Renal cortical epithelial cell (primary cell): Measurements from ENCODE around the gene TCF3. TPM values are rescaled to one million over a fixed set of nuclear protein-coding genes. Genes with fewer than 3 reads are reported as not detected.

Experiments used
- DNase-seq: peaks from one replicate; pipeline ENCODE4 v3.0.0-alpha.2; 2011; ENCODE audit warnings: low read depth
- total RNA-seq: library from RNA; depleted of rRNA; stranded (reverse); fragments of >200 nt; gene quantifications from 2 replicates; pipeline ENCODE4 v1.2.3, GENCODE V29; 2014

Gene TCF3
- total RNA-seq, 1 donor from 2014 or later, result 102 TPM

DNA sequence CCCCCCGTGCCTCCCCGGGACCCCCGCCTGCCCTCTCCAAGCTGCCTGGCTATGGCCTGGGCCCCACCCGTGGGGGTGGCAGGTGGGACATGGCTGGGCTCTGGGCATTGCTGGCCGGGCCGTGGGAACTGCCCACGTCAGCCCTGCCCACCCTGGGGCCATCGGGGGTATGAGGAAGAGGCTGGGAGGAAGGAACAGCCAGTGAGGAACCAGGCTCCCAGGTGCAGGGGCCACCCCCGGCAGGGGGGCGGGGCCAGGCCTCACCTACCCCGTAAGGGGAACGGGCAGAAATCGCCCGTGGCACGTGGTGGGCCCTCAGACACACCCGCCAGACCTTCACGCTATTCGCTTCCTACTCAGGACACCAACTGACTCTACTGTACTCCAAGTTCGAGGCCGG is 22.4 kb downstream of the TCF3 start:
- DNase-seq, result no peak

DNA sequence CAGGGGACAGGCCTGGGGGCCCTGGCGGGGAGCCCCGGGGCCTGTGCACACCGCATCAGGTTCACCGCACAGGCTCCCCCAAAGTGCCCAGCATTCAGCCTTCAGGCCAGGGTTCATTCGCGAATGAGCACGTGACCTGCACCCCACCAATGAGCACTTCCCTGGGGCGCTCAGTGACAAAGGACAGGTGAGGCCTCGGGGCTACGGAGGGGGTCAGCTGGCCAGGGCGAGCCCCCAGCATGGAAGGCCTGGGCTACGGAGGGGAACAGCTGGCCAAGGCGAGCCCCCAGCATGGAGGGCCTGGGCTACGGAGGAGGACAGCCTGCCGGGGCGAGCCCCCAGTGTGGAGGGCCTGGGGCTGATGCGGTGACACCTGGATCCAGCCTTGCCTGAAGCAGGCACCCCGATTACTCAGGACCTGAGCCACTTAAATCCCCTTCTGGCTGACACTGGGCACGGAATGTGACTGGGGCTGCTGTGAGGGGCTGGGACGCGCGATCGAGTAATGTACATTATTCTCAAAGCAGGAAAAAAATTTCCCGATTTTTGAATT is 23.1 kb downstream of the TCF3 start:
- no peak for DNase-seq

DNA sequence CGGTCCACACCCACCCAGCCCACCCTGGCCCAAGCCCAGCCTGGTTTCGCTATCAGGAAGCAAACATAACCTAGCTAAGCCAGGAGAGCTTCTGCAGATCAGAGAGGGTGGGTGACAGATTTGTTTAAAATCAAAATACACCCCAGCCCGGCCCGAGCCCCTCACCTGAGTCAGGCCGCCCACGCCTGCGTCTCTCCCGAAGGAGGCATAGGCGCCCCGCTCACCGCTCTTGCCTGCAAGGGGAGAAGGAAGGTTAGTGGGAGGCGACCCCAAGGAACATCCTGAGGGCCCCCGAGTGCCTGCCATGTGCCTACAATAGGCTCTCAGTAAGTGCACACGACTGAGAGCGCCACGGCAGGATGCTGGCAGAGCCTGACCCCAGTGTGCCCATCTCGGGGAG is 25.2 kb downstream of the TCF3 start:
- no peak for DNase-seq

DNA sequence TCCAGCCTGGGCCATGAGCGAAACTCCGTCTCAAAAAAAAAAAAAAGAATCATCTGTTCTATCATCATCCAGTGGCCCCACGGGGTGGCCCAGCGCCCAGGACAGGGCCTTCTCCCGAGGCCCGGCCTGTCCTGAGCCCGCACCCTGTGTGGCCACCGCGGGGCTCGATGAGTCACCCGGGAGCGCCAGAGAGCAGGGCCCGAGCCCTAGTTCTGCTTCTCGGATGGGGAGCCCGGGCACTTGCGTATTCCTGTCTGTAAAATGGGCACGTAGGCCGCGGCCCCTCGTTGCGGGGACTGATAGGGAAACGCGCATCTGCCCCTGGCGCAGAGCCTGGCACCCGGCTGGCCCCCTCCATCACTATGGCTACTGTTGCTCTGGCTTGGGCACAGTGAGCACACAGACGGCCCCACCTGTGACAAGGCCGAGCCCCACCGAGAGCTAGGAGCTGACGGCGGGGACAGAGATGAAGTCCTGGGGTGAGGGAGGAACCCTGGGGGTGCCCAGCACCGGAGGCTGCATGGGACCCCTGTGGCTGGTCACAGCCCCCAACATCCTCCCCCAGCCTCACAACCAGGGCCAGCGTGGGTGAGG is 25.9 kb downstream of the TCF3 start:
- no peak for DNase-seq

DNA sequence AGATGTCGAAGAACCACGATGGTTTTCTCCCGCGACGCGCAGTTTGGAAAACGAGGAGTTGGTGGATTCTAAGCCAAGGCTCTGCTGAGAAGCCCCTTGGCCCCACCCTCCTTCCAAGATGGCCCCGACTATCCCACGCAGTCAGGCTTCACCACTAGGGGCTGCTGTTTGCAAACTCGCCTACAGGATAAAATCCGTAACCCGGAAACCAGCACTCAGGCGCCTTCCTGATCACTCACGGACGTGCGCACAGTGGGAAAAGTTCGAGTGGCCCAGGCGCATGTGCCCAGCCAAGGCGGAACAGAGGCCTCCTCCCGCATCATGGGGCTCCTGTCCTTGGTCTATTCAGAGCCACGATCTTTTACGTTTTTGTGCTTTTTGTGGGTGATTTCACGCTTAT is 28.0 kb downstream of the TCF3 start:
- peak; percentile 15 for DNase-seq

DNA sequence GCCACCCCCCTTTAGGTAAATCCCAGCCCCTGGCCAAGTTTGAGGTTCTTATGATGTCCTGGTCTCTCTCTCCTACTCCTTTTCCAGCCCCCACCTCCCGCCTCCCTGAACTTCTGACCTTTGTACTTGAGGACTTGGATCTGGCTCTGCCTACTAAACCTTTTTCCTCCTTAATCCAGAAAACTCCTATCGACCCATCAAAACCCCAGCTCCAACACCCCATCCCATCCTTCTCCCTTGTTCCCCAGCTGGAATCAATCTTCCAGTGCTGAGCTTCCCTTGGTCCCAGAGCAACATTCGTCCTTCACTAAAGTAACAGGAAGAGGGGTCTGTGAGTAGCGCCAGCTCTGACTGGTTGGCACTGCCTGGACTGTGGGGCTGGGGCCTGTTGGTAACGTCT is 29.9 kb downstream of the TCF3 start:
- no peak for DNase-seq

DNA sequence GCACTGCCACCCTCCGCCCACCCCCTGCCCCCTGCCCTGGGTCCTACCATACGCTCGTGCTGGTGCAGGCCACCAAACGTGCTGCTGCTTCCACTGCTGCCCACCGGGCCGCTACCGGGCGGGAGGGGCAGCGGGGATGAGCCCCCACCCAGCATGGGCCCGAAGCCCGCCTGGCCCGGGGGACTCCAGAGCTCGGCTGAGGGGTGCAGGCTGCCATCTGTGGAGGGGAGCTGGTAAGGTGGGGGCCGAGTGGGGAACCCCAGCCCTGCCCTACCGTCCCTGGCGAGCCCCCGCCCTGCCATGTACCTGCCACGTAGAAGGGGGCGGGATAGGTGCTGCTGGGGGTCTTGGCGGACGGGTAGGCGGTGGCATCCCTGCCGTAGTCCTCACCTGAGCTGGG is 30.4 kb downstream of the TCF3 start:
- DNase-seq, result no peak

DNA sequence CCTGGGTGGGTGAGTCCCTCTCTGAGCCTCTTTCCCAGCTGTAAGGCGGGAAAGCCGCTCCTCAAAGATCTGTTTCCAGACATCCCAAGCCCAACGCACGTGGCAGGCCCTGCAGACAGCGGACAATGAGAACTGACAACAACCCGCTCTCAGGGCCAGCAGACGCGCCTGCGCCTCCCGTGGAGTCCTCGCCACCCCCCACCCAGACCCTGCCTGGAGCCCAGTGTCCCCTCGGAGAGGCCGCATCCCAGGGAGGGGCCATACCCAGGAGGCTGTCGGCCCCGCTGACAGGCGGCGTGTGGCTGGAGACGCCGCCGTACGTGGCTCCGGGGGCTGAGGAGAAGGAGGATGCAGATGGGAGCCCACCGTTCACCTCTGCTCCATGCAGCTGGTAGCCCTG is 30.8 kb downstream of the TCF3 start:
- DNase-seq, result no peak

DNA sequence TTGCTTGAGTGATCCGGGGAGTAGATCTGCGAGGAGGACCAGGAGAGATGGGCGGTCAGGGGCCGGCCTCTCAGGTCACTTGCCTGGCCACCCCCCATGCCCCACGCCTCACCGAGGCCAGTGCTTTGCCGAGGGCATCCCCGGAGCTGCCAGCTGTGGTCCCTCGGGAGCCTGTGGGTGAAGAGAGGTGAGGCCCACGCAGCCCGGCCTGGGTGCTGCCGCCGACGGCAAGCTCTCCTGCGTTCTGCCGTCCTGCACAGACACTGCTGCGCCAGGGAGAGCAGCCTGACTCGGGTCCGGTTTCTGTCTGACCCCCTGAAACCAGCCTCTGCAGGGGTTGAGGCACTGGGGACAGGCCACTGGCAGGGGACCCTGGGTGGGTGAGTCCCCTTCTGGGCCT is 31.4 kb downstream of the TCF3 start:
- no peak for DNase-seq

DNA sequence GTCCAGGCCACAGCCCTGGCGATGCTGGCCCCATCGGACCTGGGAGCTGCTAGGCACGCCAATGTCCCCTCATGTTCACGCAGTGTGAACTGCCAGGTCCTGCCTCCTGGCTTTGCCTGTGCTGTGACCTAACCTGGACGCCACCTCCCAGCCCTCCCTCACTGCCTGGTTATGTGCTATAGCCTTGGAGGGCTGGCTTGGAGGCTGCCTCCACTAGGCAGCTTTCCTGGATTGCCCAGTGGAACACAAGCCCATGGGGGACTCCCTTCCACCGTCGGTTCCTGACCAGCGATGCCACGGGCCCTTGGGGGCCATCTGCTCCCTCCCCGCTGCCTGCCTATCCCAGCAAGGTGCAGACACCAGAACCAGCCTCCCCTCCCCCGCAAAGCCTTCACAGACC is 31.9 kb downstream of the TCF3 start:
- DNase-seq, result no peak

DNA sequence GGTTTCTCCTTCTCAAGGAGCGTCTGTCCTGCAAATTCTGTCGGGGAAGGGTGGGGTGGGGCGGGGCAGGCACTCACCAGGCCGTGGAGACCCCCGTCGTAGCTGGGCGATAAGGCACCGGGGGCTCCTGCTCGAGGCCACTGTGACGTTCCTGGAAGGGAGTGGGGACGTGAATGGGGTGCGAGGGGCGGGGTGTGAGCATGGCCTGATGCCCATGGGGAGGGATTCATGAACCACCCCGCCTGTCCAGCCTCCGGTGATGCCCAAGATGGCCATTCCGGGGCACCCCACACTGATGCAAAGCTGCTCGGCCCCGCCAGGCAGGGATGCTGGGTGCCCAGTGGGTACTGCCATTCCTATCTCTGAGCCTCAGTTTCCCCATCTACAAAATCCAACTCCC is 32.7 kb downstream of the TCF3 start:
- no peak for DNase-seq

DNA sequence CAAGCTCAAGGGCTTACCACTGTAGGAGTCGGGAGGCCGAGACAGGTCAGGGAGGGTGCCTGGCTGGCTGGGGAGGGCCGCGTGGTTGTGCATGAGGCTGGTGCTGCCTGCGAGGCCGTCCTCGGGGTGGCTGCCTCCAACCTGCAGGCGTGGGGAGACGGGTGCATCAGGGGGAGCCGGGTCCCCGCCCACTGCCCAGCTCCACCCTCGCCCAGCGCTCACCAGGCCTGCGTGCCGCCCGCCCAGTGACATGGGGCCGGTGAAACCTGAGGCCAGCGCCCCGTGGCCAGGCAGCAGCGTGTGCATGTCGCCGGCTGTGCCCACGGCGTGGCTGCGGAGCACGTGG is 33.3 kb downstream of the TCF3 start:
- no peak for DNase-seq

DNA sequence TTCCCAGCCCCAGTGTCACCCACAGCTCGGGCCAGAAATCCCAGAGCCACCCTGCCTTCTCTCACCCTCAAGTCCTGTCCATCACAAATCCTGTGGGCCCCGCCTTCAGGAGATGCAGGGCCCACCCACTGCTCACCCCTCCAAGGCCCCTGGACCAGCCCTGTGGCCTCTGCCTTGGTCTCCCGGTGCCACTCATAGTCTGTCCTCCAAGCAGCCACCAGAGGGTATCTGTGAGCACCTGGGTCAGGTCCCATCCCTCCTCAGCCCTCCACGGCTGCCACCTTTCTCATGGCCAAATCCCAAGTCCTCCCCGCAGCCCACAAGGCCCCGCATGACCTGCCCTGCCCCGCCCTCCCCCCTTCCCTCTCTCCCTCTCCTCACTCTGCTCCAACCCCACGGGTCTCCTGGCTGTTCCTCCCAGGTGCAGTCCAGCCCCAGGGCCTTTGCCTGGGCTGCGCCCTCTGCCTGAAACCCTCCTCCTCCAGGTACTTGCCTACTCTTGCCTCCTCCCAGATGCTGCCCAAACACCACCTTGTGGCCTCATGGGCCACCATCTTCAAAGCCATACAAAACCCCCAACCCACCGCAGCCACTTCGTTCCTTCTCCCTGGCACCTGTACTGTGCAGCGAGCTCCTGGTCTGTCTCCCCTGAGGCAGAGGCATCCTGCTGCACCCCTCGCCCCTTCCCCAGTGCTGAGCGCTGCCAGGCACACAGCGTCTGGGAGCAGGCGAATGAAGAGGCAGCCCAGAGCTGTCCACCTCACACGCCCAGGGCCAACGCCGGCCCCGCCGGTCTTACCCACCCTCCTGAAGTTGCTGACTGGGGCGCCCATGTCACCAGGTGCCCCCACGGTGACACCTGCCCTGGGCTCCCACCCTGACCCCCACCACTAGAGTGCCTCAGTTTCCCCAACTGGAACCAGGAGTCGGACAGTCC is 34.0 kb downstream of the TCF3 start:
- DNase-seq, result peak; percentile 11

DNA sequence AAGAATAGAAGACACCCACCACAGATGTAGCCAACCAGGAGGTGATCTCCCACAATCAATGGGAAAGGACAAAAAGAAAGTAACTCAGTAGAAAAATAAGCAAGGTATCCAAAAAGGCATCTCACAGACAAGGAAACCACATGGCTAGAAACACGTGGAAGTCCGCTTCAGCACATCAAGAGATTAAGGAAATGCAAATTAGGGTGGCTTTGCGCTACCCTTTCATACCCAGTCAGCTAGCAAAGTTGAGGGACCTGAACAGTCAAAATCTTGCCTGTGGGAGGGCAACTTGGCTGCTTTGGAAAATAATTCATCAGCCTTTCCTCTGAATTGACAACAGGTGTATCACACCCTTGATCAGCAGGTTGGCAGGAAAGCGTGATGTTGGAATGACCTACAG is 35.5 kb downstream of the TCF3 start:
- no peak for DNase-seq

DNA sequence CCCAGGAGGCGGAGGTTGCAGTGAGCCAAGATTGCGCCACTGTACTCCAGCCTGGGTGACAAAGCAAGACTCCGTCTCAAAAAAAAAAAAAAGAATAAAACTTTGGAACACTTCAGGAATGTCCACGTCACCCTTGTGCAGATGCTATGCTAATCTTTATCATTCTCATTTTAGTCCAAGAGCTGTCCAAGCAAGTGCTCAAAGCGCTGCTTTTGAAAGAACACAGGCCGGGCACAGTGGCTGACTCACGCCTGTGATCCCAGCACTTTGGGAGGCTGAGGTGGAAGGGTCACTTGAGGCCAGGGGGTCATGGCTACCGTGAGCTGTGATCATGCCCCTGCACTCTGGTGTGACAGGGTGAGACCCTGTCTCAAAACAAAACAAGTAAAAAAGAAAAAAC is 36.0 kb downstream of the TCF3 start:
- no peak for DNase-seq

DNA sequence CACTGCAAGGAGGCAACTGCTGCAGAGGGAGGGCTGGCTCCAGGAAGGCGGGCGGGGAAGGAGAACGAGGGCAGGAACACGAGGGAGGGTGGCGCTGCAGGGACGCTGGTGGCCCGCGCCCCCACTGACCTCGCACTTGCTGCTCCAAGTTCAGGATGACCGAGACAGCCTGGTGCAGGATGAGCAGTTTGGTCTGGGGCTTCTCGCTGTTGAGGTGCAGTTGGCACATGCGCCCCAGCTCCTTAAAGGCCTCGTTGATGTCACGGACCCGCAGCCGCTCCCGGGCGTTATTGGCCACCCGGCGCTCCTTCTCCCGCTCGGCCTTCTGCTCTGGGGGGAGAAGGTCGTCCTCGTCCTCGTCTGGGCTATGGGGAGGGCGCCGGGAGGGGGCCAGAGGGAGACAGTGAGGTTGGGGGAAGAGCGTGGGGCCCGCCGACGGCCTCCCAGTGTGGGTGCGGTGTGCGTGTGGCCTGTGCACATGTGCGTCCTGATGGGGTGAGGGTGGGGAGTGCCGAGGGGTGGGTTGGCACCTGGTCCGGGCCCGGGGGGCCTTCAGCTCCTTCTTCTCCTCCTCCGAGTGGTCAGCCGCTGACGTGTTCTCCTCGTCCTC is 37.2 kb downstream of the TCF3 start:
- no peak for DNase-seq

DNA sequence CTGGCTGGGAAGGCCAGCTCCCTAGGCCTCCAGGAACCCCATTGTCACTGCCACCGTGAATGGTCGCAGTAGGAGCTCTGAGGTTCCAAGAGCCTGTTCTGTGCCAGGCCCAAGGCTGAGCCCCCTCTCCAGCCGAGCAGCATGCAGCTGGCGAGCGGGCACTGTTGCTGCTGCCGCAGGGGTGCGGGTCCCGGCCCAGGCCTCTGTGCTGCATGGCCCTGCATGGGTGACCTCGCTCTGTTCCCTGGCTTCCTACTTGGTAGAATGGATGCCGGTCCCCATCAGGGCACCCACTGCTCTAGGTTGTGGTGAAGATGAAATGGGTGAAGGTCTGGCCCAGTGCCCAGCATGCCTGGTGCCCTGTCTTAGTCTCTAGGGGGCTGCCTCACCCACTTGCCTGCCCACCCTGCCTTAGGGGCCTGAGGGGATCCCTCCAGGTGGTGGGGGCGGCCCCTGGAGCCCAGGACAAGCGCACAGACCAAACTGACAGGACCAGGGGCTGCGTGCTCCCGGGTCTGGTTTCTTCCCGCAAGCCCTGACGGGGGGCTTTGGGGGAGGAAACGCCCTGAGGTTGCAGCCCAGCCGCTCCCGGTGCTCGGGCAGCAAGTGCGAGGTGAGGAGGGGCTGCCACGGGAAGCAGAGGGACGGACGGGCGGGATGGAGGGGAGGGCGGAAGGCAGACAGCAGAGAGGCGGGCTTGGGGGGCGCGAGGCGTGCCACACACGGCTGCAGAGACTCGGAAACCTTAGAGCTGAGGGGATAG is 38.4 kb downstream of the TCF3 start:
- no peak for DNase-seq

DNA sequence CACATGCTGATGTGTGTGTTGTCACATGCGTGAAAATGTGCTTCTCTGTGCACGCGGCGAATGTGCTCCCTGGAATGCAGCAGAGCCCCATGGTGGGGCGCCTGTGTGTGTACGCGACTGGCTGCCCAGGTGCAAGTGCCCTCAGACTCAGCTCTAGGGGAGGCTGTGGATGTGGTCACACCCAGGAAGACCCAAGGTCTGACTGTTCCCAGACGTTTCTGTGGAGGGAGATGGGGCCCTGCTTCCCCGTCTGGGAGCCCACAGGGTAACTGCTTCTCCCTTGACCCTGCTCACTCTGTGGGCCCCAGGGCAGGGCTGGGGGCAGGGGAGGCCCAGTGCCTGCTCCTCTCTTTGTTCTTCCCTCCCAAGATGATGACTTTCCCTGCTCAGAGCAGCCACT is 39.3 kb downstream of the TCF3 start:
- DNase-seq, result no peak

DNA sequence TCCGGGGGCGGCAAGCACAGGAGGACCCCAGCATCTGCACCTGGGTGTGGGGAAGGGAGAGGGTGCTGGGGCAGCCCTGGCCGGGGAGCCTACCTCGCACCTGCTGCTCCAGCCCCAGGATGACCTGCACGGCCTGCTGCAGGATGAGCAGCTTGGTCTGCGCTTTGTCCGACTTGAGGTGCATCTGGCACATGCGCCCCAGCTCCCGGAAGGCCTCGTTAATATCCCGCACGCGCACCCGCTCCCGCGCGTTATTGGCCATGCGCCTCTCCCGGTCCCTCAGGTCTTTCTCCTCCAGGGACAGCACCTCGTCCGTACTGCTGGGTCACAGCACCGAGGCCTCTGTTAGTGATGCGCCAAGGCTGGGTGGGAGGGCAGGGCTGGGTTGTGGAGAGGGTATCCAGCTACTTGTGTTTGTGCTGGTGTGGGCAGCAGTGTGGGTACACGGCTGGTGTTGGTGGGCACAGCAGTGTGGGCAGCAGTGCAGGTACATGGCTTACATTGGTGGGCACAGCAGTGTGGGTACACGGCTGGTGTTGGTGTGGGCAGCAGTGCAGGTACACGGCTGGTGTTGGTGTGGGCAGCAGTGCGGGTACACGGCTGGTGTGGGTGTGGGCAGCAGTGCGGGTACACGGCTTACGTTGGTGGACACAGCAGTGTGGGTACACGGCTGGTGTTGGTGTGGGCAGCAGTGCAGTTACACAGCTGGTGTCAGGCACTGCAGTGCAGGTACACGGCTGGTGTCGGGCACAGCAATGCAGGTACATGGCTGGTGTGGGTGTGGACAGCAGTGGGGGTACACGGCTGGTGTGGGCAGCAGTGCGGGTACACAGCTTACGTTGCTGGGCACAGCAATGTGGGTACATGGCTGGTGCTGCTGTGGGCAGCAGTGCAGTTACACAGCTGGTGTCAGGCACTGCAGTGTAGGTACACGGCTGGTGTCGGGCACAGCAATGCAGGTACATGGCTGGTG is 40.0 kb downstream of the TCF3 start:
- no peak for DNase-seq

DNA sequence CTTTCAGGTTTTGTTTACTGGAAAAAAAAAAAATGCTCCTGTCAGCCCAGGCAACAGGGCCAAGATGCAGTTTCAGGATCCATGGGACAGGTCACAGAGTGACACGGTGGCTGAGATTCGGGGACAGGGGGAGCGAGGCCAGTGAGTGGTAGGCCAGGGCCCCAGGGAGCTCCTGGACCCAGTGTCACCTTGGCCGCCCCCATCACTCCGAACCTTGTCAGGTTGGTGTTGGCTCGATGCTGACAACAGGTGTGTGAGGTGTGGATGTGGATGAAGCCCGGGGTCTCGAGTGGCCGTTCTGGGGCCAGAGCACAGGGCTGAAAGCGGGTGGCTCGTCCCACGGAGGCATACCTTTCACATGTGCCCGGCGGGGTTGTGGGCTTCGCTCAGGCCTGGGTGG is 41.1 kb downstream of the TCF3 start:
- no peak for DNase-seq

DNA sequence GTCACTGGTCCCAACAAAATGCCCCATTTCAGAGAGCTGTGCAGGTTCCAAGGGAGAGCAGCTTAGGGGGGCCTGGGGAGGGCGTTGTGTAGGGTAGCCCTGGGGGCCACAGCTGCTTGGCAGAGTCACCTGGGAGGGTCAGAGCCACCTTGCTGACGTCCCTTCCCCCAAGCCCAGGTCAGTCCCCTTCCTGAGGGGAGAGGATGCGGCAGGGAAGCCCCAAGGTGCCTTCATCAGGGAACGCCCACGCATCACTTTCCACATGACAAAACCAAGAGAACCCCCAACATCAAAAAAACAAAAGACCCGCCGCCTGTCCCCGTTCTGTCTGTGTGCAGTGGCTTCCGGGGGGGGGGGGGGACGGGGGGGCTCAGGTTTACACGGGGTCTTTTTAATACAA is 41.8 kb downstream of the TCF3 start:
- DNase-seq, result no peak
